HG03558 (cell line): ENCODE measurements around the gene KRTAP10-3.

ENCODE experiments used
- ATAC-seq: cut with Tn5 transposase; IDR thresholded peaks from one replicate; pipeline ENCODE4 v1.9.1; 2021; ENCODE audit warnings: moderate number of reproducible peaks; ENCODE audit not compliant: unreplicated experiment; ENCODE audit errors: extremely low read depth

KRTAP10-3 gene

DNA sequence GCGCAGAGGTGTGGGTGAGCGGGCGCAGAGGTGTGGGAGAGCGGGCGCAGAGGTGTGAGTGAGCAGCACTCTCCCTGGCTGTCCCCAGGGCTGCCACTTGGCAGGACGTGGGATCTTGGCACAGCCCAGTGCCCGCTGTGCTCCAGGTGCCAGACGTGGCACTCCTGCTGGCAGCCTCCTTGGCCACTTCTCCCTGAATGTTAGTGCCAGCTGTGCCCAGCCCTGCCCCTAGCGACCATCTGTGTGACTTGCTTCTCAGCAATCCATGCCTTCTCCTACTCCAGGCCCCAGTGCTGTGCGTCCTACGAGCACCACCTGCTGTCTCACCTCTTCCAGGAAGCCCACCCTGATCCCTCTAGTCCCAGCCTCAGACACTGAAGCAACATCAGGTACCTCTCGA lies 49.1 kb downstream of the KRTAP10-3 start:
- ATAC-seq: no peak

DNA sequence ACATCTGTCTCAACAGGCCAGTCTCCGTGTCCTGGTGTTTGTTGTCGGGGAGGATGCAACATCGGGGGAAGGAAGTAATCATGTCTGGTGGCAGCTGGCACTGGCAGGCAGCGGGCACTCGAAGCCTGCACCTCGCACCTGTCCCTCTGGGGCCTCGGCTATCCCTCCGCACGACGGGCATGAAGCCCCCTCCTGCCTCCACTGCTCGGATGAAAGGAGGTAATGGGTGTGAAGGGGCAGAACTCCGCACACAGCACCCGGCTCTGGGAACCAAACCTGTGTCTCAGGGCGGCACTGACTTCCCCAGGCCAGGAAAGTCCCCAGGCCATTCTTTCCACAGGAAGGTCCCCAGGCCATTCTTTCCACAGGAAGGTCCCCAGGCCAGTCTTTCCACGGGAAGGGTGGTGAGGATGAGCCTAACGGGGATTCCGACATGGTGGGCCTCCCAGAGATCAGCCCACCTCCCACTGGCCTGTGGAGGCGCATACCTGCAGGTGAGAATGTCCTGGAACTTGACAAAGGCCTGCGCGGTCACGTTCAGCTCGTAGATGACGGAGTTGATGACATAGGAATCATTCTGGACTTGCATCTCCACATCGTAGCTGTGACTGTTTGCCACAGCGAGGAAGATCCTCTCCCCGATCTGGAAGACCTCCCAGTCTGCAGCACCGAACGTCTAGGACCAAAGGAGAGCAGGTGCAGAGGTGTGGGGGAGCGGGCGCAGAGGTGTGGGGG lies 49.7 kb downstream of the KRTAP10-3 start:
- no peak for ATAC-seq

DNA sequence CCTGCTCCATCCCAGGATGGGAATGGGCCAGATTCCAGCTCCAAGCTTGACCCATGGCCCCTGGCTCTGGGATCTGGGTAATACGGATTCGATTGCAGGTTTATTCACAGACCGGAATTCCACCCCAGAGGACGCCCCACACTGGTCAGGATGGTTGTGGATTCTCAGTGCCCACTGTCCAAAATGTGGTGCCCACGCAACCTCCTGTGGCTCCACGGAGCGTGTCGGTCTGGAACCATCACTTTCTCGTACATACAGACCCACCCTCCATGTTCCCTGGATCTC lies 50.2 kb downstream of the KRTAP10-3 start:
- ATAC-seq: no peak
